KMS-11 (cell line): ENCODE measurements around the gene BTNL9.
"Not testable (repeated sequence)": the region's sequence is repeated elsewhere in the genome, so short reads cannot be mapped to it uniquely, and the experiment has no call there.

Experiments
- H2AFZ ChIP-seq: fragments of 200-600 bp; sonication (generic); 2 replicates; pipeline ENCODE4 v1.6.1; 2016; ENCODE audit warnings: antibody characterized with exemption, mixed run types, low read depth
- H3K27ac ChIP-seq: fragments of 200-600 bp; sonication (generic); 2 replicates; pipeline ENCODE4 v1.6.1; 2016; ENCODE audit warnings: mild to moderate bottlenecking, mixed run types
- H3K27me3 ChIP-seq: fragments of 200-600 bp; sonication (generic); 2 replicates; pipeline ENCODE4 v1.6.1; 2017; ENCODE audit warnings: mild to moderate bottlenecking, low read depth, mixed run types, moderate library complexity; ENCODE audit not compliant: insufficient read depth
- H3K36me3 ChIP-seq: fragments of 200-600 bp; sonication (generic); 2 replicates; pipeline ENCODE4 v1.6.1; 2017; ENCODE audit warnings: mild to moderate bottlenecking, mixed run types; ENCODE audit not compliant: insufficient read depth
- H3K4me1 ChIP-seq: fragments of 200-600 bp; sonication (generic); 2 replicates; pipeline ENCODE4 v1.6.1; 2016; ENCODE audit warnings: mild to moderate bottlenecking, low read depth, mixed run types; ENCODE audit not compliant: poor library complexity, severe bottlenecking
- H3K4me2 ChIP-seq: fragments of 200-600 bp; sonication (generic); 2 replicates; pipeline ENCODE4 v1.7.0; 2016; ENCODE audit warnings: mild to moderate bottlenecking, mixed run types
- H3K4me3 ChIP-seq: fragments of 200-600 bp; sonication (generic); IDR thresholded peaks from 2 replicates; pipeline ENCODE4 v1.6.1; 2017; ENCODE audit warnings: low read depth, low read length, mixed read lengths; ENCODE audit not compliant: insufficient read depth
- H3K79me2 ChIP-seq: fragments of 200-600 bp; sonication (generic); 2 replicates; pipeline ENCODE4 v1.6.1; 2016; ENCODE audit warnings: low read depth, mixed run types; ENCODE audit not compliant: insufficient read depth
- H3K9ac ChIP-seq: fragments of 200-600 bp; sonication (generic); 2 replicates; pipeline ENCODE4 v1.6.1; 2016; ENCODE audit warnings: mild to moderate bottlenecking, mixed run types
- H4K20me1 ChIP-seq: fragments of 200-600 bp; sonication (generic); 2 replicates; pipeline ENCODE4 v1.6.1; 2016; ENCODE audit warnings: mild to moderate bottlenecking, mixed run types; ENCODE audit not compliant: insufficient read depth
- TF ChIP-seq, protein P1 (sequence below): fragments of 200-600 bp; sonication (generic); conservative IDR thresholded peaks from 2 replicates; pipeline ENCODE4 v1.6.1; 2017; ENCODE audit warnings: low read depth, mild to moderate bottlenecking, antibody characterized with exemption, low read length, moderate library complexity, mixed read lengths

BTNL9 gene

DNA sequence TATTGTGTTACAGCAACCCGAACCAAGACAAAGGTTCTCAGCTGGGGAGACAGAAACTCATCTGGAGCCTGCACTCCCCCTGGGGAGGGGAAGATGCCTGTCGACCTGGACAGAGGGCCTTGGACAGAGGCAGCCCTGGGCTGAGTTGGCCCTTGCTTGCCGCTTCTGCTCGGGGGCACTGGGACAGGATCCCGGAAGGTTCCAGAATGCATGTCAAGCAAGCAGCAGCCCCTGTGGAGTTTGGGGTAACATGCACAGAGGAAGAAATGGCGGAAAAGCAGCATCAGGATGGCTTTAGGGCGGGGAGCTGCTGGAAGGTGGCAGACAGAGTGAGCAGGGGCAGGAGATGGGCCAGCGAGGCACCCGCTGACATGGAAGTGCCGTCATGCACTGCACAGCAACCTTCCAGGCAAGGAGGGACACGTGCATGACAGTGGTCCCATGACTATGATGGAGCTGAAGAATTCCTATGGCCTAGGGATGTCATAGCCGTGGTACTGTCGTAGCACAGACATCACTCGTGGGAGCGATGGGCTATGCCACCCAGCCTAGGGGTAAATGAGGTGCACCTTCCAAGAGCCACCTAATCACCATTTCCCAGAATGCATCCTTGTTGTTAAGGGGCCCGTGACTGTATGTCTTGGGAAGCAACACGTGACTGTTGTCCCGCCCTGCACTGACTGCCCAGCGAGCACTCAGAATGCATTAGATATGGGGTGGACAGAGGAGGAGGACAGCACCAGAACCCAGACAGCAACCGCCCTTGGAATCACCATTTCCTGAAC lies 64.7 kb downstream of the BTNL9 start:
- not testable (repeated sequence) for H3K4me2 ChIP-seq, H3K27ac ChIP-seq, H3K36me3 ChIP-seq, H3K27me3 ChIP-seq, H4K20me1 ChIP-seq, H3K79me2 ChIP-seq, H2AFZ ChIP-seq, H3K4me1 ChIP-seq, H3K9ac ChIP-seq, H3K4me3 ChIP-seq

DNA sequence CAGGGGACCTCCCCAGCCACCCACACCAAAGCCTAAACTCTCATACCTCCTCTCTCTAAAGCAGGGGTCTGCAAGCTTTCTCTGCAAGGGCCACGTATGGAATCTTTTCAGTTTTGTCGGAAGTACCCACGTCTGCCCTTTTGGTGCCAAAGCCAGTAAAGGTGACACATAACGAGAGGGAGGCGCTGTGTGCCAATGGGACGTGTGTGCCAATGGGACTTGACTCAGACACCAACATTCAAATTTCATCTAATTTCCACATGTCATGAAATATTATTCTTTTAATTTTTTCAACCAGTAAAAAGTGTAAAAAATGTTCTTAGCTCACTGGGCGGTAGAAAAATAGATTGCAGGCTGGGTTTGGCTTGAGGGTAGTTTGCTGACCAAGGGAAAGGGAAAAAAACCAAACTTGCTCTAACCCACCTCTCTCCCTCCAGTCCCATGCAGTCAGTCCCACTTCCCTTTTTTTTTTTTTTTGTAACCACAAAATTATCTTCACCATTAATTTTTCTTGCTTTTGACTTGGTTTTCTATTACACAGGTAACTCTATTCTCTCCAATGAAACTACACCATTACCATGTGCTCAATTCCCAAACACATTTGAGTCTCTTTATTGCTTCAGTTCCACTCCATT lies 65.4 kb downstream of the BTNL9 start:
- H3K79me2 ChIP-seq, result no peaks in the 10 kb centered on the region
- no peaks in the 10 kb centered on the region for H3K4me1 ChIP-seq
- no peaks in the 10 kb centered on the region for H4K20me1 ChIP-seq
- TF ChIP-seq, protein P1, sequence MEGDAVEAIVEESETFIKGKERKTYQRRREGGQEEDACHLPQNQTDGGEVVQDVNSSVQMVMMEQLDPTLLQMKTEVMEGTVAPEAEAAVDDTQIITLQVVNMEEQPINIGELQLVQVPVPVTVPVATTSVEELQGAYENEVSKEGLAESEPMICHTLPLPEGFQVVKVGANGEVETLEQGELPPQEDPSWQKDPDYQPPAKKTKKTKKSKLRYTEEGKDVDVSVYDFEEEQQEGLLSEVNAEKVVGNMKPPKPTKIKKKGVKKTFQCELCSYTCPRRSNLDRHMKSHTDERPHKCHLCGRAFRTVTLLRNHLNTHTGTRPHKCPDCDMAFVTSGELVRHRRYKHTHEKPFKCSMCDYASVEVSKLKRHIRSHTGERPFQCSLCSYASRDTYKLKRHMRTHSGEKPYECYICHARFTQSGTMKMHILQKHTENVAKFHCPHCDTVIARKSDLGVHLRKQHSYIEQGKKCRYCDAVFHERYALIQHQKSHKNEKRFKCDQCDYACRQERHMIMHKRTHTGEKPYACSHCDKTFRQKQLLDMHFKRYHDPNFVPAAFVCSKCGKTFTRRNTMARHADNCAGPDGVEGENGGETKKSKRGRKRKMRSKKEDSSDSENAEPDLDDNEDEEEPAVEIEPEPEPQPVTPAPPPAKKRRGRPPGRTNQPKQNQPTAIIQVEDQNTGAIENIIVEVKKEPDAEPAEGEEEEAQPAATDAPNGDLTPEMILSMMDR, result no peak
- no peak overlapping the region for H3K4me3 ChIP-seq
- H3K27me3 ChIP-seq, result no peaks in the 10 kb centered on the region; the same call in 1 of the 2 replicates
- no peaks in the 10 kb centered on the region for H3K36me3 ChIP-seq
- H3K27ac ChIP-seq, result no peak overlapping the region
- H3K4me2 ChIP-seq, result no peak overlapping the region
- H2AFZ ChIP-seq, result no peak overlapping the region
- no peak overlapping the region for H3K9ac ChIP-seq

DNA sequence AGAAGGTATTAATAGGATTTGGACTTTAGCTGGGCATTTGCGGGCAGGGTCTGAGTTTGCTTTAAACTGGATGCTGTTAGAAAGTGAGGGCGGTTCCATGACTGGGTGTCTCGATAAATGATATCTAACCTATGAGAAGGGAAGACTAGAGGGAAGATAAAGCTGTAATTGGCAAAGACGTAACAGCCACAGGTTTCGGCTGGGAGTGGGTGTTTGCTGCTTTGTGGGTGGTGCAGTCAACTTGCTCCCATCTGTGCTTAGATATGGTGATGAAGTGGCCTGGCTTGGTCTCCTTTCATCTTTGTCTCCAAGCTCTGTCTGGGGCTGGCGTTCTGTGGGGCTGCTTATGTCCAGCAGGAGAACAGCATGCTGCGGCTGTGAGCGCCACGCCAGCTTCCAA lies 67.6 kb downstream of the BTNL9 start:
- TF ChIP-seq, protein P1, result no peak

DNA sequence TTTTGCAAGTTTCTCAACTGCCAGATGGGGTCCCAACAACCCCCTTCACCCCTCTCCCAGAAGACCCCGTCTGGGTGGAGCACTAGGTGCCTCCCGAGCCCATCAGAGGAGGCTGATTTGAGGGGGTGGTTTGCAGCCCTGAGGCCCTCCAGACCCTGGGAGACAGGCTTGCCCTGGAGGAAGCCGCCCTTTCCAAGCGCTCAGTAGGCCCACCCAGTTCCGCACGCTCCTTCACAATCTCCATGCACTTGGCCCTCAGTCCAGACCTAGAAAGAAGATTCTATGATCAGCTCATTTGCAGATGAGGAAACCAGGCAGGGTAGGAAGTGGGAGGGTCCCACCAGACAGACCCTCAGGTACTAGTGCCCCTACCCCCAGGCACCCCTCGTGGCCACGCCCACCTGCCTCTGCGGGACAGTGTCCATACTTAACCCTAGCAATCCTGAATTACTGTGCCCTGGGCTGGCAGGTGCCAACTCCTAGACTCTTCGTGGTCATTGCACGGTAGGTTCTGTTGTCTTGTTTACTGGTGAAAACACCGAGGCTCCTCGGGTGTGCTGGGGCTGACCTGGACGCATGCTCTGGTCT lies 68.6 kb downstream of the BTNL9 start:
- TF ChIP-seq, protein P1, result no peak
- H3K27me3 ChIP-seq, result no peaks in the 10 kb centered on the region; the same call in 1 of the 2 replicates
- H4K20me1 ChIP-seq, result no peaks in the 10 kb centered on the region

More for the DNA sequence above, 67.6 kb downstream of the BTNL9 start:
- Histone ChIP-seq H3K4me3 (no peak overlapping the region), H4K20me1 (no peaks in the 10 kb centered on the region), H3K9ac (no peak overlapping the region), H3K27ac (no peak overlapping the region), H2AFZ (no peak overlapping the region), H3K27me3 (no peaks in the 10 kb centered on the region; the same call in 1 of the 2 replicates), H3K4me1 (no peaks in the 10 kb centered on the region), H3K4me2 (no peak overlapping the region), H3K36me3 (no peaks in the 10 kb centered on the region), H3K79me2 (no peaks in the 10 kb centered on the region)

More for the DNA sequence above, 68.6 kb downstream of the BTNL9 start:
- Histone ChIP-seq H3K36me3 (no peaks in the 10 kb centered on the region), H3K4me1 (no peaks in the 10 kb centered on the region), H2AFZ (no peak overlapping the region), H3K4me2 (no peak overlapping the region), H3K4me3 (no peak overlapping the region), H3K79me2 (no peaks in the 10 kb centered on the region), H3K9ac (no peak overlapping the region), H3K27ac (no peak overlapping the region)
